Measurements from ENCODE around the gene AURKB. TPM values are rescaled to one million over a fixed set of nuclear protein-coding genes. Genes with fewer than 3 reads are reported as not detected.

Gene AURKB
- total RNA-seq, 4 donors from 2014 or later = 2.2 to 8.6 (median 5.6) TPM

DNA sequence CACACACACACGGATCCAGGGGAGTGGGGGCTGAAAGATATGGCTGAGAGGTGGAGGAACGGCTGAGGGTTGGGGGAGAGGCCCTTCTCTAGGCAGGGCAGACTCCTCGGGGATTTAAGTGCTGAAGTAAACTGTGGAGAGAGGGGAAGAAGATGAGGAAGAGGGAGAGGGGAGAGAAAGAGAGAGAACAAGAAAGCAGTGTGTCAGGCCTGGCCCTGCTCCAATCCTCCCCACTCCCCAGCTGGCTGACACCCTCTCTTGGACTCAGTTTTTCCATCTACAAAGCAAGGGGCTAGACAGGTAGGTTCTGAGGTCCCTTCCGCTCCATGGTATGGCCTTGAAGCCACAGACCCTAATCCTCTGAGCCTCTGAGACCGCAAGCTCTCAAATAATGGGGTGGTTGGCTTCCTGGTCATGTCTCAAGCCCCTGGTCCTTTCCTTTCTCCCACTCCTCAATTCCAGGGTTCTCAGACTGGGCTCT is 49.6 kb downstream of the AURKB start:
- H3K27ac ChIP-seq = peak overlapping the region; percentile 93 to 100 (median 97)
- peaks cover 33 to 66% (median 48%) of the 10 kb centered on the region in 4 donors for H3K4me1 ChIP-seq
- no peaks in the 10 kb centered on the region for H3K27me3 ChIP-seq
- TF ChIP-seq POLR2A (IDR thresholded peaks at IDR 0.05) (no peak), EP300 (IDR thresholded peaks at IDR 0.05; ENCODE audit: low read depth) (no peak), POLR2AphosphoS5 (IDR thresholded peaks at IDR 0.05) (no peak)
- TF ChIP-seq, protein P1, sequence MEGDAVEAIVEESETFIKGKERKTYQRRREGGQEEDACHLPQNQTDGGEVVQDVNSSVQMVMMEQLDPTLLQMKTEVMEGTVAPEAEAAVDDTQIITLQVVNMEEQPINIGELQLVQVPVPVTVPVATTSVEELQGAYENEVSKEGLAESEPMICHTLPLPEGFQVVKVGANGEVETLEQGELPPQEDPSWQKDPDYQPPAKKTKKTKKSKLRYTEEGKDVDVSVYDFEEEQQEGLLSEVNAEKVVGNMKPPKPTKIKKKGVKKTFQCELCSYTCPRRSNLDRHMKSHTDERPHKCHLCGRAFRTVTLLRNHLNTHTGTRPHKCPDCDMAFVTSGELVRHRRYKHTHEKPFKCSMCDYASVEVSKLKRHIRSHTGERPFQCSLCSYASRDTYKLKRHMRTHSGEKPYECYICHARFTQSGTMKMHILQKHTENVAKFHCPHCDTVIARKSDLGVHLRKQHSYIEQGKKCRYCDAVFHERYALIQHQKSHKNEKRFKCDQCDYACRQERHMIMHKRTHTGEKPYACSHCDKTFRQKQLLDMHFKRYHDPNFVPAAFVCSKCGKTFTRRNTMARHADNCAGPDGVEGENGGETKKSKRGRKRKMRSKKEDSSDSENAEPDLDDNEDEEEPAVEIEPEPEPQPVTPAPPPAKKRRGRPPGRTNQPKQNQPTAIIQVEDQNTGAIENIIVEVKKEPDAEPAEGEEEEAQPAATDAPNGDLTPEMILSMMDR (IDR thresholded peaks at IDR 0.05) = no peak
- intact Hi-C loops (cut with DNase I; ENCODE audit: low total_unique reads) (no loop called here), in situ Hi-C loops (cut with MboI; ENCODE audit: low pct_ligation_motif_present in 1 of 4, low pct_unique_long_range_greater_than_20kb in 1 of 4, low sequenced_read_pairs in 3 of 4) (no loop called here)
- no peaks in the 10 kb centered on the region for H3K9me3 ChIP-seq
- H3K36me3 ChIP-seq = peaks cover 0 to 3% (median 0%) of the 10 kb centered on the region in 4 donors
- DNase-seq = no peak
- 28 to 55% methylated on average over 3 to 5 of the region's 5 CpGs for WGBS, 2 donors (ENCODE audit: low coverage in 1 of 2)
- H3K4me3 ChIP-seq = peak overlapping the region in 1 of 4 donors; percentile 63

DNA sequence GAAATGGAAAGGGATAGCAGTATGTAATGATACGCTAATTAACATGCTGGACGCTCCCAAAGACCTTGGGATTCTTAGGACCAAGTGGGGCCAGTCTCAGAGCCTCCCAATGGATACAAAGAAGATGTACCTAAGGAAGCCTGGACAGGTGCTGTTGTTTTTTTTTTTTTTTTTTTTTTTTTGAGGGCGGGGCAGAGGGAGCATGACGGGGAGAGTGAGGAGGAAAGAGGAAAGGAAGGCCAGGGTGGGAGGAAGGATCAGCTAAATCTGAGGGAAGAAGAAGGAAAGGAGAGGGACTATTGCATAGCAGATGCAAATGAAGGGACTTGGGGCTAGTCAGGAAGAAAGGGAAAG is 50.2 kb downstream of the AURKB start:
- H3K4me3 ChIP-seq = no peak overlapping the region
- TF ChIP-seq, protein P1 (IDR thresholded peaks at IDR 0.05) = no peak
- TF ChIP-seq EP300 (IDR thresholded peaks at IDR 0.05; ENCODE audit: low read depth) = no peak
- H3K27ac ChIP-seq = peak overlapping the region; percentile 93 to 100 (median 97)
- no peaks in the 10 kb centered on the region for H3K9me3 ChIP-seq
- no peak for DNase-seq
- H3K27me3 ChIP-seq = no peaks in the 10 kb centered on the region
- intact Hi-C loops (cut with DNase I; ENCODE audit: low total_unique reads) = no loop called here
- 52 to 85% methylated on average over 2 to 4 of the region's 4 CpGs for WGBS, 2 donors (ENCODE audit: low coverage in 1 of 2)
- peaks cover 0 to 3% (median 0%) of the 10 kb centered on the region in 4 donors for H3K36me3 ChIP-seq
- in situ Hi-C loops (cut with MboI; ENCODE audit: low pct_ligation_motif_present in 1 of 4, low pct_unique_long_range_greater_than_20kb in 1 of 4, low sequenced_read_pairs in 3 of 4) = no loop called here
- H3K4me1 ChIP-seq = peaks cover 33 to 66% (median 48%) of the 10 kb centered on the region in 4 donors

DNA sequence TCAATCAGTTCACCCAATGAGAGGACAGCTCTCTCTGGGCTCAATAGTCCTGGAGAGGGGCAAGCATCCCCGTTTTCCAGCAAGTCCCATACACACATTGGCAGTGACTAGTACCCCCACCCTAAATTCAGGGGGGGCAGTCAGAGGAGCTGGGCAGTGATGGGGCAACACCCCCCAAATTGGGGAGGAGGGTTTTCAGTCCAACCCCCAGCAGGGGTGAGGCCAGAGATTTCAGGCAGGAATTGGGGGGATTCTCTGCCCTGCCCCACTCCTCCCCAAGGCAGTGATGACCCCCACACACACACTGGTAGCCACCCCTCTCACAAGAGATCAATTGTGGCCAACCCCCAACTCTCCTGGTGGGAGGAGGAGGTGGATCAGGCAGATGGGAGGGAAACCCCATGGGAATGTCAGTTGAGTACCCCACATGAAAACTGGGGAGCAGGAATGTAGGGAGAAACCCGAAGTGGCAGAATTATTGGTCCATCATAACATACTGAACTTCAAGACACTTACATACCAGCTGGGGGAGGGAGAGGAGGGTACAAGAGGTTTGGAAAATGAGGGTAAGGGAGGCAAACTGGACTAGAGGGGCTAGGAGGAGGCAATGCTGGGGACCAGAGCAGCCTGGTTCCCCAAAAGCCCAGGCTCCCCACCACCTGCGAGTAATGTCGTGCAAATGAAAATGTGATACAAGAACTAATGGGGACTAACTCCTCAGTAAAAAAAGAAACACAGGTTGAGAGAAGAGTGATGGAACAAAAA is 50.7 kb downstream of the AURKB start:
- no peak overlapping the region for H3K4me3 ChIP-seq
- peaks cover 33 to 66% (median 47%) of the 10 kb centered on the region in 4 donors for H3K4me1 ChIP-seq
- WGBS, 2 donors (ENCODE audit: low coverage in 1 of 2) = 71% methylated on average over 4 of the region's 4 CpGs; no CpG with 5 or more reads in 1 of the 2 donors
- intact Hi-C loops (cut with DNase I; ENCODE audit: low total_unique reads) (no loop called here), in situ Hi-C loops (cut with MboI; ENCODE audit: low pct_ligation_motif_present in 1 of 4, low pct_unique_long_range_greater_than_20kb in 1 of 4, low sequenced_read_pairs in 3 of 4) (no loop called here)
- no peak for DNase-seq
- no peak for TF ChIP-seq POLR2A (IDR thresholded peaks at IDR 0.05)
- TF ChIP-seq EP300 (IDR thresholded peaks at IDR 0.05; ENCODE audit: low read depth) = no peak
- no peaks in the 10 kb centered on the region for H3K27me3 ChIP-seq
- peaks cover 0 to 3% (median 0%) of the 10 kb centered on the region in 4 donors for H3K36me3 ChIP-seq
- no peaks in the 10 kb centered on the region for H3K9me3 ChIP-seq
- peak overlapping the region; percentile 93 to 100 (median 97) for H3K27ac ChIP-seq

DNA sequence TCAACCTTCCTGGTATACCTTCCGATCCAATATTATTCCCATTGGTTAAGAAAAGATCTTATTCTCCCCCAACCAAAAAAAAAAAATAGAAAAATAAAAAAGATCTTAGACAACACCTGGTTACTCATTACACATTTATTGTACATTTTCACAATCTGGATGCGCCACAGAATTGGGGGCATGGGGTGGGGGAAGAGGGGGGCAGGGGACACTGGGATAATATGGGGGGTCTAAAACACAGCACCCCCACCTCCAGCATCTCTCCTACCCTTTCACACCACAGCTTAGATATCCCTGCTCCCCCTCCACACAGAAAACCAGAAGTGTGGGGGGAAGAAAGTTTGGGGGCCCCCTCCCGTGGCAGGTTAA is 51.4 kb downstream of the AURKB start:
- peaks cover 28 to 63% (median 42%) of the 10 kb centered on the region in 4 donors for H3K4me1 ChIP-seq
- intact Hi-C loops (cut with DNase I; ENCODE audit: low total_unique reads) = no loop called here
- H3K4me3 ChIP-seq = no peak overlapping the region
- peaks cover 0 to 3% (median 0%) of the 10 kb centered on the region in 4 donors for H3K36me3 ChIP-seq
- TF ChIP-seq, protein P1 (IDR thresholded peaks at IDR 0.05) = no peak
- TF ChIP-seq POLR2AphosphoS5 (IDR thresholded peaks at IDR 0.05) (no peak), EP300 (IDR thresholded peaks at IDR 0.05; ENCODE audit: low read depth) (no peak), POLR2A (IDR thresholded peaks at IDR 0.05) (no peak)
- H3K27me3 ChIP-seq = no peaks in the 10 kb centered on the region
- H3K9me3 ChIP-seq = no peaks in the 10 kb centered on the region
- H3K27ac ChIP-seq = peak overlapping the region; percentile 93 to 100 (median 97)
- WGBS, 2 donors (ENCODE audit: low coverage in 1 of 2) = 57 to 67% methylated on average over 3 of the region's 3 CpGs
- DNase-seq = no peak
- in situ Hi-C loops (cut with MboI; ENCODE audit: low pct_ligation_motif_present in 1 of 4, low pct_unique_long_range_greater_than_20kb in 1 of 4, low sequenced_read_pairs in 3 of 4) = no loop called here
